ENCODE results near the gene ARHGAP10.

Gene ARHGAP10

DNA sequence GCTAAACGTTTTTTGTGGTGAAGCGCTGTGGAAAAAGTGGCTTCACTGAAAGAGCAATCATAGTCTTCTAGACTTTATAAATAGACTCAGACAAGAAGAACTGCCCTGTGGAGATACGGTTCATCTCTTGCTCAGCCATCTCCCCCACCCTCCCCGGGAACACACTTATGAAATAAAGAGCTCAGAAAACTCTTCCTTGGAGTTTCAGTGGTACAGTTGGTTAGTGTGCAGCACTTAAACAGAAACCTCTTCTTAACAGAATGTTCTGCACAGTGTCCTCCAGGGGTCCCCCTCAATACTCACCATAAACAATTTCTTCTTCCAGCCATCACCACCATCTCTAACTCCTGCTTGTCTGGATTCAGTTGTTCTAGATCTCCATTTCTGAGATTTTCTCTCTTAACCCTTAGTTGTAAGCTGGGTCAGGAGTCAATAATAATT lies 313.0 kb downstream of the ARHGAP10 start:
- no peak for DNase-seq

GRCh38 chr4:148048598-148048997 lies 316.7 kb downstream of the ARHGAP10 start:
- DNase-seq: no peak

DNA sequence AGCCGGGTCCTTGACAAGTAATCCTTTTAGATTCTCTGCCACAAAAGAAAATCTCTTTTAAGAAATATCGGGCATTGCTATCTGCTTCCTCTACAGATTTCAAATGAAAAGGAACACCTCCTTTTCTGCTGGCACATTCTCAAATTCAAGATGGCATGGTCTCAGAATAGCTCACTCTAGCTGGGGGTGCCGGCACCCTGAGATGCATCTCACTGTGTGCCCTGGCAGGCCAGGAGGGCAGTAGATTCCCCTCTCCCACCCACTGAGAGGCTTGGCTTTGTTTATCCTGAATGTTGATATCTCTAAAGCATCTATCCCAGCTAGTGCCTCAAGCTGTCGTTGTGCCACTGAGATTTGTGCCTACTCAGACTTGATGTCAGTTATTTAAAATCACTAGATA lies 319.5 kb downstream of the ARHGAP10 start:
- DNase-seq: no peak

GRCh38 chr4:148052448-148052847 lies 320.6 kb downstream of the ARHGAP10 start:
- no peak for DNase-seq

GRCh38 chr4:148053298-148054003 lies 321.6 kb downstream of the ARHGAP10 start:
- no peak for DNase-seq

DNA sequence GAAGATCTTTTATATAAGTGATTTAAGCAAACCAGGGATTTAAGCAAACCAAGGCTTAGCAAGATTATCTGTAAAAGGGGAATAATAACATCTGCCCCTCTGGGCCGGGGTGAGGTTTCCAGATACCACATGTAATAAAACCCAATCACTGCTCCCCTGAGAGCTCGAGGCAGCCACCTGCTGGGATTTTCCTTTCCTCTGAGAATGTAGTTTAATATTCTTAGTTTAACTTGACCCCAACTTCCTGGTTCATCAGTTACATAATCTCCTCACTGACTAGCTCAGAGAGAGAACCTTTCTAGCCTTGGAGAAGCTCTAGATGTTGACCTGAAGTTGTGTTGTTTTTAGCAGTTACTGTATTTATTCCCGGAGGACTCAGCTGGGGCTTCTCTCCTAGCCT lies 322.4 kb downstream of the ARHGAP10 start:
- no peak for DNase-seq

- no peak for DNase-seq
Observed at GRCh38 chr4:148055844-148056243, 324.0 kb downstream of the ARHGAP10 start.

DNA sequence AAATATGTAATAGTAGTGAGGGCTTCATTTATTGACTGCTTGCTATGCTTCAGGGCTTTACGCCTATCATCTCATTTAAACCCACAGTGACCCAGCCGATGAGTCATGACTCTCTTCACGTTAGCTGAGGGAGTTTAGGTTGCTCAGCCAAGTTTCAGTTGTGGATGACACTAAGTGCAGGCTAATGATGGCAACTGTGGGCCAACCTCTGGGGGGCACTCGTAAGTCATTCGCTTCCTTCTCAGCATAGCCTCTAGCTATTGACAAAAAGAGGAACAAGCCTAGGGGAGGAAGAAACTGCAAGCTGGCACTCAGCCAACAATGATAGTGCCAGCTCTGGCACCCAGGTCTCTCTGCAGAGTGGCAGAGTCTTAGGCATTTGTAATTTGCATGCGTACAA lies 325.0 kb downstream of the ARHGAP10 start:
- peak; percentile 93 for DNase-seq

- no peak for DNase-seq
Observed at GRCh38 chr4:148057516-148057915, 325.6 kb downstream of the ARHGAP10 start.

GRCh38 chr4:148057984-148058859 lies 326.3 kb downstream of the ARHGAP10 start:
- no peak for DNase-seq

- no peak for DNase-seq
Observed at GRCh38 chr4:148059617-148060180, 327.8 kb downstream of the ARHGAP10 start.

DNA sequence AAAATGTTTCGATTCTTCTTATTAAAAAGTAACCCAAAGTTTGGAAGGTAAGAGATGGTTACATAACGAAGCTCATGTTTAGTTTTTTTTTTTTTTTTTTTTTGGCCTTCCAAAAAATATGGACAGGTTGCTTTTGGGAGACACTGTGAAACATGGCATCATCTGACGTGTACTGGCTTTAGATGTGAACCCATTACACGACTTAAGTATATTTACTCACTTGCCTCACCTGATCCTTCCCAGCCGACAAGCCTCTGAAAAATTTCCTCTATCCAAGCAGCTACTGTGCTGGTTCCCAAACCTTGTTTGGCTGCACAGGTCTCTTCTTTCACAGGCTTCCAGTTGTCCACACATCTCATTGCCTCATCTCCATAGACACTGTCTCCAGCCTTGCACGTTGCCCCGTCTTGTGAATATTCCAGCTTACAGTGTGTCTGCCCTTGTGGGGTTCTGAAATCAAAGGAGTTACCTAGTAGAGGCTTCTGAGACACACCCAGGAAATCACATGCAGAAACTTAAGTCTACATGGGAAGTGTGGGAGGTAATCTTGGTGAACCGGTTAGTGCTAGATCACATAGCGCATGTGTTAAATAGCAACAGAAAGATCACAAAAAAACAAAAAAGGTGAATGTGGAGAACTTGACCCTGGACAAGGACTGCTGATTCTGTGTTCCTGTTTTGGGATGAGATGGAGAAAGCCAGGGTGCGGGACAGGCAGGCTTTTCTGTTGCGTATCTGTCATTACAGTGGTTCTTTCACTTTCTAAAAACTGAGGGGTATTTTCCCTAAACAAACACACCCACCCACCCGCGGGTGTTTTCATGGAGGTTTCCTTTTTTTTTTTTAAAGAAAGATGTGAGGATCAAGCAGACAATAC lies 328.6 kb downstream of the ARHGAP10 start:
- no peak for DNase-seq

GRCh38 chr4:148061141-148061481 lies 329.2 kb downstream of the ARHGAP10 start:
- DNase-seq: no peak

GRCh38 chr4:148061795-148062194 lies 329.9 kb downstream of the ARHGAP10 start:
- no peak for DNase-seq

DNA sequence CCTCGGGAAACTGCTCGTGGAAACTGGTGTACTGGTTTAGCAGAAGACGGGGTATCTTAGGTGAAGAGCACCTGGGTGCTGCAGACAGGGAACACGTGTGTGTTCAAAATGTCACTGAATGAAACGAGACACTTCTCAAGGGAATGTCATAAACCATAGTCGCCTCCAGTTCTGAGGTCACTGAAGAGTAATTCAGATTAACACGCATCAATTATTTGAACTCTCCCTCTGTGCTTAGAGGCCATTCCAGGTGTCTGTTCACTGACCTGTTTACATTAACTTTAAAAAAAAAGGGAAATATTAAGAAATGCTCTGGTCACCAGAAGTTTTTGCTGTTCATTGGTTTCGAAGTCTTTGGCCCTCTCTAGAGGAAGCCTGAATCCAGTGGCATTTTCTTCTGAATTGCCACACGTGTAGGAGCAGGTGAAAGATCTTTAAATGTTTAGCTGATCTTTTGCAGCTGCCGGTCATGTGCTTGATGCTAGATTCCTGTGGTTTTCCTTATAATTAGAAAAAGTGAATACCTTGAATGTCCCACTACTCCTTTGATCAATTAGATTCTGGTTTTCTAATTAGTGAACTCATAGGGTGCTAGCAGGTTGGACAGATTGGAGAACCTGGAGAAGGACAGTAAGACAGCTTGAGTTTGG lies 330.5 kb downstream of the ARHGAP10 start:
- DNase-seq: no peak

- no peak for DNase-seq
Observed at GRCh38 chr4:148064451-148064850, 332.6 kb downstream of the ARHGAP10 start.

GRCh38 chr4:148065075-148065474 lies 333.2 kb downstream of the ARHGAP10 start:
- no peak for DNase-seq

GRCh38 chr4:148067301-148067916 lies 335.5 kb downstream of the ARHGAP10 start:
- DNase-seq: no peak

DNA sequence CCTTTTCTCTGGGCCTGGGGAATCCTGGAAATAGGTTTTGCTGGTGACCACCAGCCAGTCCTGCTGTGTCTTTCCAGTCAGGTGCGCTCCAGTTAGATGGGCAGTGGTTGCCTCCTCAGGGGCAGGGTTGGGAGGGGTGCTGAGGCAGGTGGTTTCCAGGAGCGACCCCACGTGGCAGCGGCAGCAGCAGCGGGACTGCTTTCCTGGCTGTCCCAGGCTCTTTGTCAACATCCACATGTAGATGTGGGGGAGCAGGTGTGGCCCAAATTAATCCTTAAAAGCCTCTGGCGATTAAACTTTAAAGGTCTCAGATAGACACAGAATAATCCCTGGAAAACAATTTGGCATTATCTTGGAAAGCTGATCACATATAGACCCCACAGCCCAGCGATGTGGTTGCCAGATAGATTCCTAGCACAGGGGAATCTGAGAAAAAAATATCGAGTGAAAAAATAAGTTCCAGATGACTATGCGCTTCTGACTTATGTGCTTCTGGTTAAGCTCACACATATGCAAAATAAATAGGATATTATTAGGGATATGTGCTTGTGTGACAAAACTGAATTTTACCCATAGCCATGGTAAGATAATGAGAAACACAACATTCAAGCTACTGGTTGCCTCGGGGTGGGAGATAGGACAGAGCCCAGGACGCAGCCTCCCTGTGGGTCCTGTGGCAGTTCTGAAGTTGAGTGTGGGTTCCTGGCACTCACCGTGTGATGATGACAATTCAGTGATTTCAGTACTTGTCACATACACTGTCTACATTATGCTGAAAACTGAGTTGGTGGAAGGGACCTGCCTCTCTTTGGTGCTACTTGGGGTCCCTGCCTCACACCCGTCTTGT lies 336.4 kb downstream of the ARHGAP10 start:
- DNase-seq: no peak

DNA sequence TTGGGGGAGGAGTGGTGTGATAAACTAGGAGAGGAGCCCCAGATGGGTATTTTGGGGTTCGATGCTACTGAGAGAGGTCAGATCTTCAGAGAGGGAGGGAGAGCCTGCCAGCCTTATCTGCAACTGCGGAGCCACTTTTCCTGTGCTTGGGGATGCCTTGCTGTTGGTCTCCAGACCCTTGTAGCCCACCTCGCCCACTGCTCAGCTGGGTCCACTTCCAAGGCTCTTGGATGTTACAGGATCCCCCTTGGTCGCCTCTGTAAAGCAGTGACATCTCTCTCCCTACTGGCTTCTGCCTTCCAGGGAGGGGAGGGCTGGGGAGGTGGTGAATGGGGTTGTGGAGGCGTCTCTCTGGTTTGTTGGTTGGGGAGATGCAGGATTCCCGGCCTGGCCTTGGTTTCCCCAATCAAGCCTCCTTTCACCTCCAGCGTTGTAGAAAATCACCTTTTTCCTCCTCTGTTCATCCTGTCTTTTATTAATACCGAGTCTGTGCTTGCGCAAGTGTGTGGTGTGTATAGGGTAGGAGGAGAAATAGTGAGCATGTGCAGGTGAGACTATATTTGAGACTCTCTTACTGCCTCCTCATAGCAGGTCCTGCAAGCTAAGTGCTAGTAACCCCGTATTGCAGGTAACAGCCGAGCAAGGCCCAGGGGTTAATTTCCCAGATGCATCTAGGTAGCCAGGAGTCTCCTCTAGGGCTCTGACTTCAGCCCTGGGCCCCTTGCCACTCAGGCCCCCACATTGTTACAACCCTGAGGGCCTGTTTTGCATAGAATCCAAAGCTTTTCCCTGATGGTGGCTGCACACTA lies 337.4 kb downstream of the ARHGAP10 start:
- DNase-seq: no peak

Measured in RPMI8226 (cell line).